Right lobe of liver (tissue), 4 donors: ENCODE results near the gene CD276.

ENCODE experiments used
- CTCF ChIP-seq, 4 donors: fragments of 200-600 bp in 3 of 4; fragments of 450-650 bp in 1 of 4; IDR thresholded peaks; one replicate each; pipeline versions ENCODE4 v1.5.1 to v1.8.0; 2016 to 2022; ENCODE audit warnings: antibody characterized with exemption in 4 of 4, mild to moderate bottlenecking in 2 of 4
- POLR2A ChIP-seq: fragments of 450-650 bp; IDR thresholded peaks from one replicate; pipeline ENCODE4 v1.6.1; 2017; ENCODE audit warnings: antibody characterized with exemption, mild to moderate bottlenecking
- donor health status: DM: no; HTN: no; CAD: no.
- donor health status: DM: no; HTN: no; CAD: no.
- donor health status: DM: no; HTN: yes; CAD: no.

GRCh38 chr15:73758461-73758860 lies 74.3 kb downstream of the CD276 start:
- TF ChIP-seq POLR2A (no peak), CTCF (IDR thresholded peaks at IDR 0.05) (no peak)
